HG02943 (cell line): ENCODE data around the gene FAM81A.

Source experiments
- ATAC-seq: cut with Tn5 transposase; IDR thresholded peaks from one replicate; pipeline ENCODE4 v1.9.1; 2021; ENCODE audit warnings: mild to moderate bottlenecking, low read depth, moderate library complexity; ENCODE audit not compliant: unreplicated experiment

Gene FAM81A

DNA sequence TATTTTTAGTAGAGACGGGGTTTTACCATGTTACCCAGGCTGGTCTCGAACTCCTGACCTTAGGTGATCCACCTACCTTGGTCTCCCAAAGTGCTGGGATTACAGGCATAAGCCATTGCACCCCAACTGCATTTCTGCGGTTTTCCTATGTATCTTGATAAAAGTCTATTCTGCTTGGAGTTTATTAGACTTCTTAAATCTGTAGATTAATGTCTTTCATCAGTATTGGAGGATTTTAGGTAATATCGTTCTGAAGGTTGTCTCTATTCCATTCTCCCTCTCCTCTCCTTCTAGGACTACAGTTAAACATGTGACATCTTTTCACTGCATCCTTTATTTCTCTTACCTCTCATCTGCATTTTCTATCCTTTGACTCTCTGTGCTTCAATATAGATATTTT, 127.3 kb downstream of the FAM81A start:
- ATAC-seq = no peak

GRCh38 chr15:59567324-59567723, 129.3 kb downstream of the FAM81A start:
- no peak for ATAC-seq

DNA sequence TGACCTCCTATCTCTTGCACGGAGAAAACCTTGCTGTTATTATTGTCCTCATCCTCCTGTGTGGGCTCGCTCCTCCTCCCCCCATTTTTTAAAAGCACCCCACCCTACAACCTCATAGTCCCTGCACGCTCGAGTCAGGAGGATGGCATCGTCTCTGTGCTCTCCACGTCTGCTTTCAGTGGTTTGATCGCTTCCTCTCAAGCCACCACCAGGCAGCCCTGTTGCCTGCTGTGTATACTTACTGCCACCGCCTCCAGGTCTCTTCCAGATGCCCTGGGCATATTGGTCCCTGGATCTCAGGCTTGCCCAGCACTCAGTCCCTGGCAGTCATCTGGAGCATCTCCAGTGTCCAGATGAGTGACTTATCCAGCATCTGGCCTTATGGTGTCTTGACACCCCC, 131.5 kb downstream of the FAM81A start:
- no peak for ATAC-seq

GRCh38 chr15:59570315-59570714, 132.3 kb downstream of the FAM81A start:
- ATAC-seq = no peak

DNA sequence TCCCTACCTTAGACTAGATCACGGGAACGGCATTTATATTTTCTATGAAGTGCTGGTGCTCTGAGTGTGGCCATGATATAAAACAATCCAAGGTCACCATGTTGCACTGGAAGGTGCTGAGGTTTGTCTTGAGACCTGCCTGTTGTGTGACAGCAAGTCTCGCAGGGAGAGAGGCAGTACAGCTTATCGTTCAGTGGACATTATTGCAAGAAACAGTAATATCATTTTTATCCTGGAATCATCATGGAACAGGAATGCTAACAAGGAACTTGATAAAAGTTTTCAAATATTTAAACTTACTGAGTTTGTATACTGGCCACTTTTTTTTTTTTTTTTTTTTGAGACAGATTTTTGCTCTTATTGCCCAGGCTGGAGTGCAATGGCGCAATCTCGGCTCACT, 133.6 kb downstream of the FAM81A start:
- no peak for ATAC-seq
